Stimulated activated CD4-positive, alpha-beta T cell treated with anti-CD3 and anti-CD28 coated beads, Interleukin-15, amount 100 ng/mL, for 24 hours (primary cell): ENCODE data around the gene GRIN3B.

Experiments used
- DNase-seq: peaks from one replicate; pipeline ENCODE4 v3.0.0-alpha.2; 2020

GRIN3B gene

GRCh38 chr19:1046117-1046626, 46.0 kb downstream of the GRIN3B start:
- no peak for DNase-seq

- DNase-seq, result no peak
Measured at GRCh38 chr19:1046836-1047695, 46.8 kb downstream of the GRIN3B start.

- no peak for DNase-seq
Measured at GRCh38 chr19:1047696-1048147, 47.5 kb downstream of the GRIN3B start.

- no peak for DNase-seq
Measured at GRCh38 chr19:1049106-1049505, 48.9 kb downstream of the GRIN3B start.

GRCh38 chr19:1049800-1050199, 49.6 kb downstream of the GRIN3B start:
- DNase-seq, result no peak

- no peak for DNase-seq
Measured at GRCh38 chr19:1050989-1051788, 51.0 kb downstream of the GRIN3B start.

GRCh38 chr19:1051791-1052190, 51.6 kb downstream of the GRIN3B start:
- DNase-seq, result no peak

- no peak for DNase-seq
Measured at GRCh38 chr19:1052349-1052975, 52.2 kb downstream of the GRIN3B start.

- DNase-seq, result no peak
Measured at GRCh38 chr19:1053176-1054101, 53.2 kb downstream of the GRIN3B start.

GRCh38 chr19:1054102-1055027, 54.1 kb downstream of the GRIN3B start:
- no peak for DNase-seq

- no peak for DNase-seq
Measured at GRCh38 chr19:1055028-1055425, 54.8 kb downstream of the GRIN3B start.

GRCh38 chr19:1055886-1056620, 55.8 kb downstream of the GRIN3B start:
- no peak for DNase-seq

GRCh38 chr19:1057176-1057855, 57.1 kb downstream of the GRIN3B start:
- DNase-seq, result no peak

- no peak for DNase-seq
Measured at GRCh38 chr19:1058112-1058511, 57.9 kb downstream of the GRIN3B start.
